Measurements from ENCODE around the gene BOC.

DNA sequence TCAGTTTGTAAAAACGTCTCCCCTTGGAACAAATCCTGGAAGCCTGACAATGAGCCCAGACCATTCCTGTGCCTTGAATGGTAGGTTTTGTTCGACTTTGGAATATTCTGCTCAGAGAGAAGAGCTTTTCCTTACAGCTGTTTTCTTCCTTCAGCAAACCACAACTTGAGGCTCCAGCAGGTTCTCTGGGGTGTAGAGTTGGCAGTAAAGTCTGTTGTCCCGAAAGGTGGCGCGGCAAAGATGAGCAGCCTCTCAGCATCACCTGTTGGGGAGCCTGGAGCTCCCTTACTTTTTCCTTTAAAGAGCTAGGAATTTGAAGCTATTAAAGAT lies 65.4 kb downstream of the BOC start:
- TF ChIP-seq, protein P1, sequence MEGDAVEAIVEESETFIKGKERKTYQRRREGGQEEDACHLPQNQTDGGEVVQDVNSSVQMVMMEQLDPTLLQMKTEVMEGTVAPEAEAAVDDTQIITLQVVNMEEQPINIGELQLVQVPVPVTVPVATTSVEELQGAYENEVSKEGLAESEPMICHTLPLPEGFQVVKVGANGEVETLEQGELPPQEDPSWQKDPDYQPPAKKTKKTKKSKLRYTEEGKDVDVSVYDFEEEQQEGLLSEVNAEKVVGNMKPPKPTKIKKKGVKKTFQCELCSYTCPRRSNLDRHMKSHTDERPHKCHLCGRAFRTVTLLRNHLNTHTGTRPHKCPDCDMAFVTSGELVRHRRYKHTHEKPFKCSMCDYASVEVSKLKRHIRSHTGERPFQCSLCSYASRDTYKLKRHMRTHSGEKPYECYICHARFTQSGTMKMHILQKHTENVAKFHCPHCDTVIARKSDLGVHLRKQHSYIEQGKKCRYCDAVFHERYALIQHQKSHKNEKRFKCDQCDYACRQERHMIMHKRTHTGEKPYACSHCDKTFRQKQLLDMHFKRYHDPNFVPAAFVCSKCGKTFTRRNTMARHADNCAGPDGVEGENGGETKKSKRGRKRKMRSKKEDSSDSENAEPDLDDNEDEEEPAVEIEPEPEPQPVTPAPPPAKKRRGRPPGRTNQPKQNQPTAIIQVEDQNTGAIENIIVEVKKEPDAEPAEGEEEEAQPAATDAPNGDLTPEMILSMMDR (IDR thresholded peaks at IDR 0.05; ENCODE audit: low read depth, low read length, poor library complexity, severe bottlenecking), result no peak
- TF ChIP-seq EZH2phosphoT487 (IDR thresholded peaks at IDR 0.05; ENCODE audit: borderline replicate concordance, low read length), result no peak

Data from DOHH2 (cell line).